Thyroid gland (tissue), 4 donors: ENCODE results near the gene TTR. TPM values are rescaled to one million over a fixed set of nuclear protein-coding genes. Genes with fewer than 3 reads are reported as not detected.

Experiments
- DNase-seq, 2 donors: peaks; one replicate each; pipeline ENCODE4 v3.0.0-alpha.2; 2019
- H3K27ac ChIP-seq, 3 donors: fragments of 200-600 bp; sonication (generic); 1 replicate in 2 of 3; 2 replicates in 1 of 3; pipeline ENCODE4 v1.5.1; 2016 to 2019; ENCODE audit warnings: mild to moderate bottlenecking in 1 of 3, moderate library complexity in 1 of 3
- H3K27me3 ChIP-seq: fragments of 200-600 bp; sonication (generic); one replicate; pipeline ENCODE4 v1.5.1; 2019
- H3K36me3 ChIP-seq, 2 donors: fragments of 200-600 bp; sonication (generic); one replicate each; pipeline ENCODE4 v1.5.1; 2016 to 2019
- H3K4me1 ChIP-seq, 2 donors: fragments of 200-600 bp; sonication (generic); one replicate each; pipeline ENCODE4 v1.5.1; 2017 to 2019
- H3K4me3 ChIP-seq, 3 donors: fragments of 200-600 bp; sonication (generic); replicated peaks in 1 of 3; 1 replicate in 2 of 3; 2 replicates in 1 of 3; pipeline ENCODE4 v1.5.1; 2016; ENCODE audit warnings: mild to moderate bottlenecking in 1 of 3
- H3K9me3 ChIP-seq: fragments of 200-600 bp; sonication (generic); one replicate; pipeline ENCODE4 v1.5.1; 2017
- POLR2A ChIP-seq, 2 donors: fragments of 450-650 bp; IDR thresholded peaks; one replicate each; pipeline ENCODE4 v1.6.1; 2017; ENCODE audit warnings: antibody characterized with exemption in 2 of 2, mild to moderate bottlenecking in 2 of 2, moderate library complexity in 1 of 2
- WGBS, 2 donors: methylation state at CpG; one replicate each; pipeline ENCODE4 v1.1.5; 2017; 5-methylcytosine and 5-hydroxymethylcytosine counted together
- intact Hi-C: fragments of 100-400 bp; cut with DNase I; formaldehyde crosslinking; loops from one replicate; pipeline ENCODE4 v1.15.1; 2023
- total RNA-seq, 4 donors: library from RNA; depleted of rRNA; stranded (reverse); fragments of >200 nt; gene quantifications; one replicate each; pipeline ENCODE4 v1.2.3, GENCODE V29; 2016
- TF ChIP-seq, protein P1 (sequence below), 6 experiments: fragments of 200-600 bp in 3 of 6; fragments of 450-650 bp in 3 of 6; sonication (generic) in 3 of 6; IDR thresholded peaks; one replicate each; pipeline ENCODE4 v1.5.1; 2016 to 2019; ENCODE audit warnings: antibody characterized with exemption in 6 of 6, mild to moderate bottlenecking in 2 of 6, inconsistent platforms in 1 of 6, moderate library complexity in 1 of 6

TTR gene
- total RNA-seq, 4 donors from 2014 or later, result not detected

DNA sequence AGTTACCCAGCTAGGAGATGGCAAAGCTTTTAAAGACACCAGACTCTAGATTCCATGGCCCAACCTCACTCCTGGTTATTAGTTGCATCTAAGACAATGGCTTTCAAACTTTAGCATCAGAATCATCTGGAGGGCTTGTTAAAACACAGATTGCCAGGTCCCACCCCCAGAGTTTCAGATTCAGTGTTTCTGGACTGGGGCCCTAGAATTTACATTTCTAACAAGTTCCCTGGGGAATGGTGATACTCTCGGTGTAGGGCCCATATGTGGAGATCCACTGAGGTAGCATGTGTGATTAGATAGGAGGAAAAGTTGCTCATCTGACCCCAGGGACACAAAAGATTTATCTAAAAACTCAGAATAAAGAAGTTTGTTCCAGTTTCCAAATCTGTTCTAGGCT, 14.5 kb upstream of the TTR start:
- TF ChIP-seq POLR2A (IDR thresholded peaks at IDR 0.05), result no peak
- TF ChIP-seq, protein P1, sequence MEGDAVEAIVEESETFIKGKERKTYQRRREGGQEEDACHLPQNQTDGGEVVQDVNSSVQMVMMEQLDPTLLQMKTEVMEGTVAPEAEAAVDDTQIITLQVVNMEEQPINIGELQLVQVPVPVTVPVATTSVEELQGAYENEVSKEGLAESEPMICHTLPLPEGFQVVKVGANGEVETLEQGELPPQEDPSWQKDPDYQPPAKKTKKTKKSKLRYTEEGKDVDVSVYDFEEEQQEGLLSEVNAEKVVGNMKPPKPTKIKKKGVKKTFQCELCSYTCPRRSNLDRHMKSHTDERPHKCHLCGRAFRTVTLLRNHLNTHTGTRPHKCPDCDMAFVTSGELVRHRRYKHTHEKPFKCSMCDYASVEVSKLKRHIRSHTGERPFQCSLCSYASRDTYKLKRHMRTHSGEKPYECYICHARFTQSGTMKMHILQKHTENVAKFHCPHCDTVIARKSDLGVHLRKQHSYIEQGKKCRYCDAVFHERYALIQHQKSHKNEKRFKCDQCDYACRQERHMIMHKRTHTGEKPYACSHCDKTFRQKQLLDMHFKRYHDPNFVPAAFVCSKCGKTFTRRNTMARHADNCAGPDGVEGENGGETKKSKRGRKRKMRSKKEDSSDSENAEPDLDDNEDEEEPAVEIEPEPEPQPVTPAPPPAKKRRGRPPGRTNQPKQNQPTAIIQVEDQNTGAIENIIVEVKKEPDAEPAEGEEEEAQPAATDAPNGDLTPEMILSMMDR (IDR thresholded peaks at IDR 0.05), result no peak
- no peak overlapping the region for H3K27ac ChIP-seq
- no peaks in the 10 kb centered on the region for H3K36me3 ChIP-seq
- WGBS, 2 donors, result 81 to 89% methylated on average over 1 of the region's 1 CpG
- H3K27me3 ChIP-seq, result no peaks in the 10 kb centered on the region
- H3K9me3 ChIP-seq, result no peaks in the 10 kb centered on the region
- no peak for DNase-seq
- no peak overlapping the region for H3K4me3 ChIP-seq
- no peaks in the 10 kb centered on the region for H3K4me1 ChIP-seq
- intact Hi-C loops, result no loop called here

DNA sequence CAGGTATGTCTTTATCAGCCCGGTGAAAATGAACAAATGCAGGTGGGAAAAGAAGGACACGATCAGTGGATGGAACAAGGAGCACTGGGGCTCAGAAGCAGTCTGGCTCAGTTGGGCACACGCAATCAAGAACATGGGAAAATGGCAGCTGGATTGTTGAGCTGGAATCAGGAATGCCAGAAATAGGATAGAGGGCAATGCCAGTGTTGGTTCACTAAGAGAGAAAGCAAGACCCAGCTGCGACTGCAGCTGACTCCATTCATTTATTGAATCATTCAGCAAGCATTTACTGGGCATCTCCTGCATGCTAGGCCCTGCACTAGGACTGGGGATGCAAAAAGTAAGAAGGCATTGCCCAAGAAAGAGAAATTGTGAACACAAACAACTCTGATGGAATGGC, 13.6 kb upstream of the TTR start:
- Histone ChIP-seq H3K4me3 (no peak overlapping the region), H3K4me1 (no peaks in the 10 kb centered on the region), H3K27ac (no peak overlapping the region), H3K36me3 (no peaks in the 10 kb centered on the region), H3K27me3 (no peaks in the 10 kb centered on the region), H3K9me3 (no peaks in the 10 kb centered on the region)
- TF ChIP-seq POLR2A (IDR thresholded peaks at IDR 0.05), result no peak
- TF ChIP-seq, protein P1 (IDR thresholded peaks at IDR 0.05), result no peak
- intact Hi-C loops, result no loop called here
- no peak for DNase-seq
- 95 to 97% methylated on average over 4 of the region's 4 CpGs for WGBS, 2 donors

DNA sequence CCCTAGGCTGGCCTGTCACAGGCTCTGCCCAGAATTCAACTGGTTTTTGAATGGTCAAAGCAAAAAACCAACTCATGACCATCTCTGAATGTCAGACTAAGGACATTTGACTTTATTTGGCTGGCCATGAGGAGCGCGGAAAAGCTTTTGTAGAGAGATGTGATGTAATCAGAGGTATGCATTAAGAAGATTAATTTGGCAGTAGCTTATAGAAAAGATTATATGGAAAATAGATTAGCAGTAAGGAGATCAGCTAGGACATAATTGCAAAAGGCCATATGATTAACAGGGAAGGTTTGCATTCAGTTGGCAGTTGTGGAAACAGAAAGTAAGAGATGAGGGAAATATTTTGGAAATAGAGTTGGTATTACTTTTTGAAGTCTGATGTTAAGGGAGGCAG, 12.3 kb upstream of the TTR start:
- no peak overlapping the region for H3K4me3 ChIP-seq
- H3K36me3 ChIP-seq, result no peaks in the 10 kb centered on the region
- no peak overlapping the region for H3K27ac ChIP-seq
- no peaks in the 10 kb centered on the region for H3K4me1 ChIP-seq
- DNase-seq, result no peak
- H3K27me3 ChIP-seq, result no peaks in the 10 kb centered on the region
- 87 to 98% methylated on average over 2 of the region's 2 CpGs for WGBS, 2 donors
- no peaks in the 10 kb centered on the region for H3K9me3 ChIP-seq
- intact Hi-C loops, result no loop called here
- no peak for TF ChIP-seq POLR2A (IDR thresholded peaks at IDR 0.05)
- TF ChIP-seq, protein P1 (IDR thresholded peaks at IDR 0.05), result no peak

DNA sequence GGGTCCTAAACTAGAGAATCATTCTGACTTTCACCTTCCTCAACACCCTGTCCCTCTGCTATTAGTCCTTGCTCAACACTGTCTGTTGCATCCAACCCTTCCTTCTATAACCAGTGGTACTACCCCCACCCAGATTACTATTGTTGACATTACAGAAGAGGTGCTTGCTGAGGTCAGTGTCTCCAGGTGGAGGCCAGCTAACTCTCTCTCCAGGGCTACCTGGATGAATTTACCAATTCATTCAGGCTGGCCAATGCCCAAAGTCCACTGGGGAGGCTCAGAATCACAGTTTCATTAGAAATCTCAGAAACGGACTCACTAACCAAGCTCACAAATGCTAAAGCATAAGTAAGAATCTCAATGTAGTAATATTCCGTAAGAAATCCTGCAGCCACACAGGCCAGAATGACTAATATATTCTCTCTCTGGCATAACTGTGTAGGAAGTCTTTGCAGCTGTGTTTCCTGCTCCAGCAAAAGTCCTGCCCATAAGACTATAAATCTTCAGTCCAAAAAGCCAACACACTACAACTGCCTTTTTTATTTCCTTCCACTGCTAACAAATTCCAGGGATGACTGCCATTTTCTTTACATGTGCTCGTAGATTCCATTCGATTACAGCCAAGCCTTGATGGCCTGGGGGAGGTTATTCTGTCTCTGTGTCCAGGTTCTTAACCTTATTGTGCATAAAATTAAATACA, 10.0 kb upstream of the TTR start:
- H3K36me3 ChIP-seq, result no peaks in the 10 kb centered on the region
- H3K4me1 ChIP-seq, result no peaks in the 10 kb centered on the region
- WGBS, 2 donors, result 68 to 75% methylated on average over 4 of the region's 4 CpGs
- no peak overlapping the region for H3K27ac ChIP-seq
- no peak overlapping the region for H3K4me3 ChIP-seq
- no peaks in the 10 kb centered on the region for H3K27me3 ChIP-seq
- TF ChIP-seq, protein P1 (IDR thresholded peaks at IDR 0.05), result no peak
- no peak for TF ChIP-seq POLR2A (IDR thresholded peaks at IDR 0.05)
- H3K9me3 ChIP-seq, result no peaks in the 10 kb centered on the region
- intact Hi-C loops, result no loop called here
- no peak for DNase-seq

DNA sequence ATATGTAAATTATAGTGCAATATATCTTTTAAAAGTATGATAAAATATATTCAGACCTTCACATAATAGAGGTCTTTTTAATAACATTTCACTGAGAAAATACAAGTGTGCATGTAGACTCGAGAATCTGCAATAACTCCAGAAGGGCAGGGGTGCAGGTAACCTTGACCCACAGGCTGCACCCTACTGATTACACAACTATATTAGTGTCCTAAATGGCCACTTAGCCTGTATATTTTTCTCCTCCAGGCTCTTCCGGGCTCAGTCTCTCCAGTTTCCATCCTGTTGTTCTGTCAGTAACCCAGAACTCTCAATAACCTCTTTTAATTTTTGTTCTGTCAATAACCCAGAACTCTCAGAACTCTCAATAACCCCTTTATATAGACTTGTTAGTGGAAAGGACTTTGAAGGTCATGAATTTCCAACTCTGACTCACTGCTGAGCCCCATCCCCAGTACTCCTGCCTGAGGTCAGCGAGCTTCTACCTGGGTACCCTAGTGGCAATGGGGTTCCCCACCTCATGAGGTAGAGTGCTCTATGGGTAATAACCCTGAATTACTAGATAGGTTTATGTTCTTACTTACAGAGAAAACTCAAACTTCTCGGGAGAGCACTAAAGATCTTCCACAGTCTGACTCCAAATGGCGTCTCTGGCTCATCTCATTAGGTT, 8.4 kb upstream of the TTR start:
- Histone ChIP-seq H3K27me3 (no peaks in the 10 kb centered on the region), H3K36me3 (no peaks in the 10 kb centered on the region), H3K4me1 (no peaks in the 10 kb centered on the region), H3K9me3 (no peaks in the 10 kb centered on the region), H3K27ac (no peak overlapping the region), H3K4me3 (no peak overlapping the region)
- intact Hi-C loops, result no loop called here
- TF ChIP-seq, protein P1 (IDR thresholded peaks at IDR 0.05), result no peak
- no peak for DNase-seq
- 90 to 93% methylated on average over 5 of the region's 5 CpGs for WGBS, 2 donors
